Breast epithelium (tissue), 3 donors: ENCODE data around the gene SNRPD3.

Source experiments
- POLR2A ChIP-seq: fragments of 450-650 bp; IDR thresholded peaks from one replicate; pipeline ENCODE4 v1.6.1; 2016; ENCODE audit warnings: antibody characterized with exemption, mild to moderate bottlenecking, moderate library complexity
- POLR2AphosphoS5 ChIP-seq, 3 donors: sonication (generic); formaldehyde crosslinking; IDR thresholded peaks; one replicate each; pipeline ENCODE4 v1.6.1; 2017; ENCODE audit warnings: antibody characterized with exemption in 3 of 3
- TF ChIP-seq, protein P1 (sequence below), 3 donors: fragments of 450-650 bp; IDR thresholded peaks; one replicate each; pipeline ENCODE4 v1.5.1; 2016 to 2017; ENCODE audit warnings: antibody characterized with exemption in 3 of 3, mild to moderate bottlenecking in 3 of 3, moderate library complexity in 3 of 3

DNA sequence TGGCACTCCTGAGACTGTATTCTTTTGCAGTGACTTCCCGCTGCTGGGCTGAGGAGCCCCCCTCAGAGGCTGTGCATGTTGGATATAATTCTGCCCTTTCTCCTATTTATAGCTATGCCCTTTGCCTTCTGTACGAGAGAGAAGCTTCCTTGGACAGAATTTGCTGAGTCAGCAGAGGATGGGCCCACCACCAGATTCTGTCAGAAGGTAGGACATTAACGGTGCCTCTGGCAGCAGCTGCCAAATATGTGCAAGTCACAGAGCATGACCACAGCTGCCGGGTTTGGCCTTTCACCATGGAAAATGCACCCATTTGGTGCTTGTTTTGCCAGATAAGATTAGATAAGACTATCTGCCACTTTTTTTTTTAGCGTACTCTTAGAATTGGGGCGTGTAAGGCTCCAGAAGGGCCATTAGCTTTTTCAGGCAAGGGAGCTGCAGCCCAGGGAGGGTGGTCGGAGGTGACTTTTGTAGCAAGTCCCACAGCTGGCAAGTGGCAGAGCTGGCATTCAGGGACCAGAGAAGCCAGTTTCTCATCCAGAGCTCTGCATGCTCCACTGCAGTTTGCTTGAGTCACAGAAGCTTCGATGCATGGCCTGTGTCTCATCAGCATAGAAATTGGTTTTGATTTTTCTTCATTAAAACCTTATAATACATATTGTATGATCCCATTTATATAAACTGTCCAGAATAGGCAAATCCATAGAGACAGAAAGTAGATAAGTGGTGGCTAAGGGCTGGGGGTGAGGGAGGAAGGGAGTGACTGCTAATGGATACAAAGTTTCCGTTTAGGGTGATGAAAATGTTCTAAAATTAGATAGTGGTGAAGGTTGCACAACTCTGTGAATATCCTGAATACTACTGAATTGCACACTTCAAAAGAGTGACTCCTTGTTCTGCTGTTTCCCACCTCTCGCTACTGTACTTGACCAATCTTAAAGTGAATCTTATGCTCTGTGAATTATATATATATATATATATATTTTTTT lies 44.9 kb upstream of the SNRPD3 start:
- TF ChIP-seq, protein P1, sequence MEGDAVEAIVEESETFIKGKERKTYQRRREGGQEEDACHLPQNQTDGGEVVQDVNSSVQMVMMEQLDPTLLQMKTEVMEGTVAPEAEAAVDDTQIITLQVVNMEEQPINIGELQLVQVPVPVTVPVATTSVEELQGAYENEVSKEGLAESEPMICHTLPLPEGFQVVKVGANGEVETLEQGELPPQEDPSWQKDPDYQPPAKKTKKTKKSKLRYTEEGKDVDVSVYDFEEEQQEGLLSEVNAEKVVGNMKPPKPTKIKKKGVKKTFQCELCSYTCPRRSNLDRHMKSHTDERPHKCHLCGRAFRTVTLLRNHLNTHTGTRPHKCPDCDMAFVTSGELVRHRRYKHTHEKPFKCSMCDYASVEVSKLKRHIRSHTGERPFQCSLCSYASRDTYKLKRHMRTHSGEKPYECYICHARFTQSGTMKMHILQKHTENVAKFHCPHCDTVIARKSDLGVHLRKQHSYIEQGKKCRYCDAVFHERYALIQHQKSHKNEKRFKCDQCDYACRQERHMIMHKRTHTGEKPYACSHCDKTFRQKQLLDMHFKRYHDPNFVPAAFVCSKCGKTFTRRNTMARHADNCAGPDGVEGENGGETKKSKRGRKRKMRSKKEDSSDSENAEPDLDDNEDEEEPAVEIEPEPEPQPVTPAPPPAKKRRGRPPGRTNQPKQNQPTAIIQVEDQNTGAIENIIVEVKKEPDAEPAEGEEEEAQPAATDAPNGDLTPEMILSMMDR (IDR thresholded peaks at IDR 0.05), result no peak
- TF ChIP-seq POLR2A (no peak), POLR2AphosphoS5 (IDR thresholded peaks at IDR 0.05) (no peak)
